GM19324 (cell line): ENCODE measurements around the gene GIN1.

Experiments
- ATAC-seq: cut with Tn5 transposase; IDR thresholded peaks from one replicate; pipeline ENCODE4 v1.9.1; 2021; ENCODE audit warnings: mild to moderate bottlenecking, moderate library complexity; ENCODE audit not compliant: unreplicated experiment, low FRiP score

Gene GIN1

DNA sequence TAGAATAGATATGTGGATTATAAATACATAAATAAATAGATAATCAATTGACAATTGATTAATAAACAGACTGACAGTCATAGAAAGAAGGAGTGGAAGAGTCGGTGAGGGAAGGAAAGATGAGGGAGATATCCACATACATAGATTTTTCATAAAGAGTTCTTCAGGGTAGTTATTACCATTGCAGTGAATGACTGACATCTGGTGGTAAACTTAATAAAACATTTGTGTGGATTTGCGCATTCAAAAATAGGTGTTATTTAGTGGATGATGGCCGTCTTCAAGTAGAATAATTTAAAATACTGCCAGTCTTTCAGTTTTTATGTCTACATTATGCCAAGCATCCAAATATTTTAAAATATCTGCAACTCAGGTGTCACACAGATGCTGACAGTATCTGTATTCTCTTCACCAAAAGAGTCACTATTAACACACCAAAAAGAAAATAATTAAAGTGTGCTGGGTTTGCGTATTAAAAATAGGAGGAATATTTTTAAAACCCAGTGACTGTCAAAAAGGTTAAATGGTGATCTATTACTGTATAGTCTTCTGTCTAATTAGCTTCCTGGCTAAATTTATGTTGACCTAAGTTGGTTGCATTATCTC is 78.8 kb downstream of the GIN1 start:
- ATAC-seq = no peak

GRCh38 chr5:103037673-103038455 is 82.1 kb downstream of the GIN1 start:
- no peak for ATAC-seq

DNA sequence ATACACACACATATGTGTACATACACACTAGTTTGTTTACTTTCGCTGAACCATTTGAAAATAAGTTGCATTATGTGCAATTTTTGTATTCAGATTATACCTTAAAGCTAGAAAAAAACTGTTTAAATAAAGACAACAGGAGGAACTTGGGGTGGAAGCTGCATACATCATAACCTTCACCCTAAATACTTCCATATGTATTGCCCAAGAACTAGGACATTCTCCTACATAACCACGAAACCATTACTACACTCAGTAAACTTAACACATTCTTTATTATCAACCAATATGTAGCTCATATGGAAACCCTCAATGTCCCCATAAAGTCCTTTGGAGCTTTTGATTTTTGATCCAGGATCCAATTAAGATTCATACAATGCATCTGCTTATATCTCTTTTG is 83.3 kb downstream of the GIN1 start:
- ATAC-seq = no peak
